Measurements from ENCODE around the gene NFAM1.

DNA sequence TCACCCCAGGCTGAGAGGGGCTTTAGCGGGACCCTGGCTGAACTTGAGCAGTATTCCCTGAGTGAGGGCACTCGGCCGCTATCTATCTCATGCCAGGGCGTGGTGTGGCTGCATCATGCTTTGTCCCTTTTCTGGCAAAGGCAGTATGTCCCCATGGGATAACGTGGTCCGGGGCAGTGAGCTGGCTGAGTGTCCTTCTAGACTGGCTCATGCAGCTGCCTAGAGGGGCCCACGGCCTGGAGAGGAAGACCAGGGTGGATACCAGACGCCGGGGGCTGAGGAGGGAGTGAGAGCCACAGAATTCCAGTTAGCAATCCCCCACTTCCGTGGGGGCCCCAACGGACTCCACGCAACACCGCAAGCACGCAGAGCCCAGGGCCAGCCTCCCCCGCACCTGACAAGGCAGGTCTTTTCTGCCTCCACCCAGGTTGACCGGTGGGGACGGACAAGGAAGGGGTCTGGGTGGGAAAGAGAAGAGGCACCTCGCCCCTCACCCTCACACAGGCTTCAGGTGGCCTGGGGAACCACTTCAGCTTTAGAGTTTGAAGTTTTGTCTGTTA, 15.5 kb downstream of the NFAM1 start:
- TF ChIP-seq, protein P1, sequence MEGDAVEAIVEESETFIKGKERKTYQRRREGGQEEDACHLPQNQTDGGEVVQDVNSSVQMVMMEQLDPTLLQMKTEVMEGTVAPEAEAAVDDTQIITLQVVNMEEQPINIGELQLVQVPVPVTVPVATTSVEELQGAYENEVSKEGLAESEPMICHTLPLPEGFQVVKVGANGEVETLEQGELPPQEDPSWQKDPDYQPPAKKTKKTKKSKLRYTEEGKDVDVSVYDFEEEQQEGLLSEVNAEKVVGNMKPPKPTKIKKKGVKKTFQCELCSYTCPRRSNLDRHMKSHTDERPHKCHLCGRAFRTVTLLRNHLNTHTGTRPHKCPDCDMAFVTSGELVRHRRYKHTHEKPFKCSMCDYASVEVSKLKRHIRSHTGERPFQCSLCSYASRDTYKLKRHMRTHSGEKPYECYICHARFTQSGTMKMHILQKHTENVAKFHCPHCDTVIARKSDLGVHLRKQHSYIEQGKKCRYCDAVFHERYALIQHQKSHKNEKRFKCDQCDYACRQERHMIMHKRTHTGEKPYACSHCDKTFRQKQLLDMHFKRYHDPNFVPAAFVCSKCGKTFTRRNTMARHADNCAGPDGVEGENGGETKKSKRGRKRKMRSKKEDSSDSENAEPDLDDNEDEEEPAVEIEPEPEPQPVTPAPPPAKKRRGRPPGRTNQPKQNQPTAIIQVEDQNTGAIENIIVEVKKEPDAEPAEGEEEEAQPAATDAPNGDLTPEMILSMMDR (IDR thresholded peaks at IDR 0.05; ENCODE audit: poor library complexity), result no peak
- TF ChIP-seq EZH2phosphoT487 (IDR thresholded peaks at IDR 0.05; ENCODE audit: low read depth, severe bottlenecking, unreplicated experiment) (no peak), EZH2 (IDR thresholded peaks at IDR 0.05; ENCODE audit: borderline replicate concordance) (no peak)
